HG03558 (cell line): ENCODE data around the gene ZNF486.
A peak's percentile ranks its signal among the peaks of the same experiment; 100 is the strongest.
"Not testable (repeated sequence)": the region's sequence is repeated elsewhere in the genome, so short reads cannot be mapped to it uniquely, and the experiment has no call there.

Source experiments
- ATAC-seq: cut with Tn5 transposase; IDR thresholded peaks from one replicate; pipeline ENCODE4 v1.9.1; 2021; ENCODE audit warnings: moderate number of reproducible peaks; ENCODE audit not compliant: unreplicated experiment; ENCODE audit errors: extremely low read depth

Gene ZNF486

DNA sequence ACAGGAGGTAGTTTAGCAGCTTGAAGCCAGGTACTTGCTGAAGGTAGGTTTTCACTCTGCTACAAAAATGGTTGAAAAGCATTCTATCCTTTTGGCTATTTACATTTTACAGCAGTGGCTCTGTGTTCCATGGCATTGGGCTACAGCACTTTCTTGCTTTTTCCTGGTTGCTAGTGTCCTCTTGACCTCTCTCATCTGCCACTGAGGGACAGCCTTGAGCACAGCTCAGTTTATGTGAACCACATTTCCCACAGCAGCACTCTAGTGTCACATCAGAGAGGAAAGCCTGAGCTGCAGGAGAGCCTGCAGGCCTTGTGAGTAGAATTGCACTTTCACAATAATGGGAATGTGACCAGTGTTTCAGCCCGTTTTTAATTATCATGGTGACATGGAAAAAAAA lies 54.6 kb downstream of the ZNF486 start:
- ATAC-seq: not testable (repeated sequence)

DNA sequence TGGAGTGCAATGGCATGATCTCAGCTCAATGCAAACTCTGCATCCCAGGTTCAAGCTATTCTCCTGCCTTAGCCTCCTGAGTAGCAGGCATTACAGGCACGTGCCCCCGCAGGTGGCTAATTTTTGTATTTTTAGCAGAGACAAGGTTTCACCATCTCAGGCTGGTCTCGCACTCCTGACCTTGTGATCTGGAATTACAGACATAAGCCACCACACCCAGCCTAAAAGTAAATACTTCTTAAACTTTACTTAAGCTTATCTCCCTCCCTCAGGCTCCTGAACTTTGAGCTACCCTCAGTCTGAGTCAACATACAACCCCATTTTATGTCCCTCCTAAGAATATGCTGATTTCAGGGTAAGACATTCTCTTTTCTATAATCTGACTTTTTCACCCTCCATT lies 66.1 kb downstream of the ZNF486 start:
- no peak for ATAC-seq

GRCh38 chr19:20235156-20235555 lies 68.1 kb downstream of the ZNF486 start:
- no peak for ATAC-seq

DNA sequence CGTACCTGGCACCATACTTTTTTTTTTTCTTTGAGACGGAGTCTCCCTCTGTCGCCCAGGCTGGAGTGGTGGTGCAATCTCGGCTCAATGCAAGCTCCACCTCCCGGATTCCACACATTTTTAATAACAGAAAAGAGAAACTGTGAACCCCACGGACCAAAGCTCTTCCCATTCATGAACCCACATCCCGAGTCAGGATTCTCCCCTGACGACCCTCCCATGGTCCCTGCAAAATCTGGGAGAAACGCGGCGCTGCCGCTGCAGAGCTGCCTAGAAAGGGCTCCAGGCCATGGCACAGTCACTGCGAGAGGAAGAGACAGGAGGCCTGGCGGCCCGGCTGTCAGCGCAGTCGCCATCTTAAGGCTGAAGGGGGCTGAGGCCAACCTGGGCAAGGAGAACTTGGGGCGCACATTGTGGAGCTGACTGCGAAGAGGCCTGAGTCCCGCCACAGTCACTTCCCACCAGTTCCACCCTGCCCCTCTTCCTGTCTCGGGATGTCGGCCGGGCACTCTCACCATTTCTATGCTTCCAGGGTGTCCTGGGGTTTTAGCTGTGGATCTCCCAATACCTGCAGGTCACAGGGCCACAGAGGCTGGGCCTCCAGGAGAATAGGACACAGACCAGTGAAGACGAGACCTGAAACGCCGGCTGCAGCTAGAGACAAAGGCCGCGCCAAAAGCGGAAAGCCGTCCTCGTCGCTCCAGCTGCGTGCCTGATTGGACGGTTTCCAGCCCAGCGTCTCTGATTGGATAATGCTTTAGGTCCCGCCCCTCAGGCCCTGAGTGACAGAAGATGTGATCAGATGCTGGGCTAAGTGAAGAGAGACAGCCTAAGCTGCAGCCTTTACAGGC lies 71.0 kb downstream of the ZNF486 start:
- peak; percentile 86 for ATAC-seq

DNA sequence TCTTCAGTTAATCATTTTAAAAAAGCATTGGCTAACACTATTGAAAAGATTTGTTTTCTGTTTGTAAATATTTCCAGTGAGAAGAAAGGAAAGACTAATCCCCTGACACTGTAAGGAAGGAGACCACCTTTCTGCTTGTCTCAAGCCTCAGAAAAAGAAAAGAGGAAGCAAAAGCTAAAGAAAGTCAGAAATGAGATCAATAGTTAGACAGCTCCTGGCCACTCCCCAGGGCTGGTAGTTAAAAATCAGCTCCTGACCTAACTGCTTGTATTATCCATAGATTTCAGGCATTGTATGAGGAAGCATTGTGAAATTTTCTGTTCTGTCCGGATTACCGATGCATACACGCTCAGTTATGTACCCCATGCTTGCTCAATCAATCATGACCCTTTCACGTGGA lies 76.6 kb downstream of the ZNF486 start:
- ATAC-seq: no peak

GRCh38 chr19:20244356-20244755 lies 77.3 kb downstream of the ZNF486 start:
- no peak for ATAC-seq

GRCh38 chr19:20245309-20245708 lies 78.3 kb downstream of the ZNF486 start:
- no peak for ATAC-seq

DNA sequence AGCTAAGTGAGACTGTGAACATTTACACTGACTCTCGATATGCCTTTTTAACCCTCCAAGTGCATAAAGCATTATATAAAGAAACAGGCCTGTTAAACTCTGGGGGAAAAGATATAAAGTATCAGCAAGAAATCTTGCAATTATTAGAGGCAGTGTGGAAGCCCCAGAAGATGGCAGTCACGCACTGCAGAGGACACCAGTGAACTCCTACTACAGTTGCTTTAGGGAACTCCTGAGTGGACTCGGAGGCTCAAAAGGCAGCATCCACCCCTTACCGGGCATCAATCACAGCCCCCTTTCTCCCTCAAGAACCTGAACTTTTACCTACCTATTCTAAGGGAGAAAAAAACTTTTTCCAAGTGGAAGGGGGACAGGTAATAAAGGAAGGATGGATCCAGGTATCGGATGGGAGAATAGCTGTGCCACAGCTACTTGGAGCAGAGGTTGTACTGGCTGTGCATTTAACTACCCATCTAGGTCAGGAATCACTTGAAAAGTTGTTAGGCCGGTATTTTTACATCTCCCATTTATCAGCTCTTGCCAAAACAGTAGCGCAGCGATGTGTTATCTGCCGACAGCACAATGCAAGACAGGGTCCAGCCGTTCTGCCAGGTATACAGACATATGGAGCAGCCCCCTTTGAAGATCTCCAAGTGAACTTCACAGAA lies 80.1 kb downstream of the ZNF486 start:
- ATAC-seq: no peak

- ATAC-seq: not testable (repeated sequence)
Measured at GRCh38 chr19:20248258-20248657, 81.2 kb downstream of the ZNF486 start.
